PC-3 (cell line): ENCODE data around the gene BPIFA3. TPM values are rescaled to one million over a fixed set of nuclear protein-coding genes. Genes with fewer than 3 reads are reported as not detected.

Experiments
- ATAC-seq: fragments of 200-7000 bp; cut with Tn5 transposase; 2 replicates; pipeline ENCODE4 v1.9.1; 2020; ENCODE audit warnings: mild to moderate bottlenecking, moderate library complexity
- BruUV-seq: library from RNA; stranded (reverse); fragments of 400-500 nt; replicated peaks from 2 replicates; lab custom pipeline; 2021; lab: Mats Ljungman, UMichigan
- CTCF ChIA-PET: fragments of 300-600 bp; sonication (Branson Sonifier 250); formaldehyde crosslinking; loops from one replicate; lab custom pipeline; 2022; ENCODE audit warnings: antibody characterized with exemption; lab: Charles Lee
- POLR2A ChIA-PET: fragments of 300-600 bp; sonication (Branson Sonifier 250); formaldehyde crosslinking; loops from one replicate; lab custom pipeline; 2022; ENCODE audit warnings: antibody characterized with exemption; ENCODE audit not compliant: unreplicated experiment; lab: Charles Lee
- DNase-seq: peaks from one replicate; pipeline ENCODE4 v3.0.0-alpha.2; 2015
- H2AFZ ChIP-seq: fragments of 300-600 bp; sonication (generic); 2 replicates; pipeline ENCODE4 v1.6.0; 2016; ENCODE audit warnings: antibody characterized with exemption, low read length
- H3F3A ChIP-seq: fragments of 300-600 bp; sonication (generic); one replicate; pipeline ENCODE4 v1.6.0; 2017; ENCODE audit warnings: antibody characterized with exemption, low read length, control low read depth, mild to moderate bottlenecking; ENCODE audit not compliant: unreplicated experiment
- H3K27ac ChIP-seq: fragments of 300-600 bp; sonication (generic); 2 replicates; pipeline ENCODE4 v1.5.1; 2016; ENCODE audit warnings: mild to moderate bottlenecking, low read length
- H3K27me3 ChIP-seq: fragments of 300-600 bp; sonication (generic); 2 replicates; pipeline ENCODE4 v1.6.1; 2016; ENCODE audit warnings: low read length, mixed read lengths
- H3K36me3 ChIP-seq: fragments of 300-600 bp; sonication (generic); 2 replicates; pipeline ENCODE4 v1.6.1; 2016; ENCODE audit warnings: low read depth, mixed run types, low read length, mixed read lengths
- H3K4me1 ChIP-seq: fragments of 300-600 bp; sonication (generic); 2 replicates; pipeline ENCODE4 v1.5.1; 2016; ENCODE audit warnings: low read length; ENCODE audit not compliant: insufficient read depth
- H3K4me2 ChIP-seq: fragments of 300-600 bp; sonication (generic); 2 replicates; pipeline ENCODE4 v1.6.0; 2016; ENCODE audit warnings: low read length
- H3K4me3 ChIP-seq: fragments of 300-600 bp; sonication (generic); 2 replicates; pipeline ENCODE4 v1.5.1; 2016; ENCODE audit warnings: mild to moderate bottlenecking, low read length, mixed read lengths
- H3K79me2 ChIP-seq: fragments of 300-600 bp; sonication (generic); 2 replicates; pipeline ENCODE4 v1.6.1; 2017; ENCODE audit warnings: low read length, mixed read lengths
- H3K9ac ChIP-seq: fragments of 300-600 bp; sonication (generic); 2 replicates; pipeline ENCODE4 v1.6.0; 2016; ENCODE audit warnings: mild to moderate bottlenecking, low read length
- H3K9me2 ChIP-seq: fragments of 300-600 bp; sonication (generic); replicated peaks from 2 replicates; pipeline ENCODE4 v1.6.1; 2016; ENCODE audit warnings: mixed run types, low read length, mixed read lengths
- H3K9me3 ChIP-seq: fragments of 300-600 bp; sonication (generic); 2 replicates; pipeline ENCODE4 v1.6.1; 2016; ENCODE audit warnings: low read length, mixed read lengths
- H4K20me1 ChIP-seq: fragments of 300-600 bp; sonication (generic); 2 replicates; pipeline ENCODE4 v1.6.1; 2016; ENCODE audit warnings: low read length, mixed read lengths
- EZH2 ChIP-seq: fragments of 300-600 bp; sonication (generic); IDR thresholded peaks from one replicate; pipeline ENCODE4 v1.6.1; 2017; ENCODE audit warnings: antibody characterized with exemption, mild to moderate bottlenecking, low read length; ENCODE audit not compliant: unreplicated experiment
- EZH2phosphoT487 ChIP-seq: fragments of 300-600 bp; sonication (generic); IDR thresholded peaks from 2 replicates; pipeline ENCODE4 v1.6.1; 2018; ENCODE audit warnings: mild to moderate bottlenecking, antibody characterized with exemption, low read length, borderline replicate concordance
- intact Hi-C: fragments of 100-400 bp; cut with micrococcal nuclease; formaldehyde crosslinking; loops from 2 replicates; pipeline ENCODE4 v1.9.0; 2023
- total RNA-seq: library from RNA; depleted of rRNA; stranded (reverse); fragments of >200 nt; gene quantifications from 2 replicates; pipeline ENCODE4 v1.2.3, GENCODE V29; 2014
- TF ChIP-seq, protein P1 (sequence below): fragments of 300-600 bp; sonication (generic); conservative IDR thresholded peaks from 2 replicates; pipeline ENCODE4 v1.5.1; 2017; ENCODE audit warnings: antibody characterized with exemption, low read depth, mild to moderate bottlenecking, low read length

The BPIFA3 gene
- total RNA-seq, 1 experiment from 2014 or later: not detected

DNA sequence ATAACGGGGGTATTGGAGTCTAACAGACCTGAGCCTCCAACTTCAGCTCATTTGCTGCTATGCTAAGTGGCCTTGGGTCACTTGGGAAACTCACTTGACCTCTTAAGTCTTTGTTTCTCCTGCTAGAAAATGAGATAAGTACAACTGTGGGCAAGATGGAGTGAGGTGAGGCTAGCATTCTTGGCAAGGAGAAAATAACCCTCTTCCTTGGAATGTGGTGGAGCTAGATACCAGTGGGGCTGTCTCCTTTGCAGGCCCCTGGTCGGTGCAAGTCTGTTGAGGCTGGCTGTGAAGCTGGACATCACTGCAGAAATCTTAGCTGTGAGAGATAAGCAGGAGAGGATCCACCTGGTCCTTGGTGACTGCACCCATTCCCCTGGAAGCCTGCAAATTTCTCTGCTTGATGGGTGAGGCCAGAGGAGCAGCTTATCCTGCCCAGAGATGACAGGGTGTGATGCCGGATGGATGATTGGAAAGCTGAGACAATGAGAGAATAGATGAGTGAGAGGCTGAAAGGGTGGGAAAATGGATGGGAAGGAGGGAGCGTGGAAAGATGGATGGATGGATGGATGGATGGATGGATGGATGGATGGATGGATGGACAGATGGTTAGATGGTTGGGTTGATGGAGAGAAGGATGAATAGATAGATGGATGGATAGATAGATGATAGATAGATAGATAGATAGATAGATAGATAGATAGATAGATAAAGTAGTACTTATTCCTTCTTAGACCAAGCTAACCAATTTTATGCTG lies 23.0 kb downstream of the BPIFA3 start:
- no peaks in the 10 kb centered on the region for H3K9me2 ChIP-seq
- peaks cover 45% of the 10 kb centered on the region for H3K27me3 ChIP-seq
- no peak overlapping the region for H3K4me3 ChIP-seq
- POLR2A ChIA-PET: no interaction called here
- no TSS peak for BruUV-seq
- H3F3A ChIP-seq: no peaks in the 10 kb centered on the region
- no peaks in the 10 kb centered on the region for H3K9me3 ChIP-seq
- no peaks in the 10 kb centered on the region for H3K79me2 ChIP-seq
- no peak overlapping the region for H2AFZ ChIP-seq
- H3K27ac ChIP-seq: no peak overlapping the region
- intact Hi-C loops: no loop called here
- no peaks in the 10 kb centered on the region for H4K20me1 ChIP-seq
- ATAC-seq (no peak), DNase-seq (no peak)
- no peaks in the 10 kb centered on the region for H3K4me1 ChIP-seq
- H3K4me2 ChIP-seq: no peak overlapping the region
- TF ChIP-seq EZH2 (no peak), EZH2phosphoT487 (no peak)
- TF ChIP-seq, protein P1, sequence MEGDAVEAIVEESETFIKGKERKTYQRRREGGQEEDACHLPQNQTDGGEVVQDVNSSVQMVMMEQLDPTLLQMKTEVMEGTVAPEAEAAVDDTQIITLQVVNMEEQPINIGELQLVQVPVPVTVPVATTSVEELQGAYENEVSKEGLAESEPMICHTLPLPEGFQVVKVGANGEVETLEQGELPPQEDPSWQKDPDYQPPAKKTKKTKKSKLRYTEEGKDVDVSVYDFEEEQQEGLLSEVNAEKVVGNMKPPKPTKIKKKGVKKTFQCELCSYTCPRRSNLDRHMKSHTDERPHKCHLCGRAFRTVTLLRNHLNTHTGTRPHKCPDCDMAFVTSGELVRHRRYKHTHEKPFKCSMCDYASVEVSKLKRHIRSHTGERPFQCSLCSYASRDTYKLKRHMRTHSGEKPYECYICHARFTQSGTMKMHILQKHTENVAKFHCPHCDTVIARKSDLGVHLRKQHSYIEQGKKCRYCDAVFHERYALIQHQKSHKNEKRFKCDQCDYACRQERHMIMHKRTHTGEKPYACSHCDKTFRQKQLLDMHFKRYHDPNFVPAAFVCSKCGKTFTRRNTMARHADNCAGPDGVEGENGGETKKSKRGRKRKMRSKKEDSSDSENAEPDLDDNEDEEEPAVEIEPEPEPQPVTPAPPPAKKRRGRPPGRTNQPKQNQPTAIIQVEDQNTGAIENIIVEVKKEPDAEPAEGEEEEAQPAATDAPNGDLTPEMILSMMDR: no peak
- H3K36me3 ChIP-seq: no peaks in the 10 kb centered on the region
- CTCF ChIA-PET: no interaction called here
- no peak overlapping the region for H3K9ac ChIP-seq

DNA sequence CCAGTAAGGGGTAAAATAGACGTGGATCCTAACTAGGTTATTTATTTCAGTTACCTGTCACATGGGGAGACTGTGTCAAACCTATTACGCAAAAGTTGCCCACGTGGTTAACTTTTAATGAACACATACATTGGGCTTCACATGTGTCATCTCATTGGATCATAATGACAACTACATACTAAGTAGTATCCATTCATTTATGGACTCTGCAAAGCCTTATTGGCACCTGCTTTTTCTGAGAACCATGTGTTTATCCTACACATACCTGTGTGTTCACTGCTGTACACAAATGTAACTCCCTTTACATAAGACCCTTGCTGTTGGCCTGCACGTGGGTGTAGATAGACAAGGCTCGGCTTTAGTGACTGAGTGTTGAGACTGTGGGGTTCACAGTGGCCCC lies 23.8 kb downstream of the BPIFA3 start:
- intact Hi-C loops: no loop called here
- H4K20me1 ChIP-seq: no peaks in the 10 kb centered on the region
- H3K27me3 ChIP-seq: peaks cover 37% of the 10 kb centered on the region
- H3K9ac ChIP-seq: no peak overlapping the region
- no peak overlapping the region for H3K4me3 ChIP-seq
- H3K9me2 ChIP-seq: no peaks in the 10 kb centered on the region
- H3F3A ChIP-seq: no peaks in the 10 kb centered on the region
- POLR2A ChIA-PET: no interaction called here
- DNase-seq: no peak
- H3K4me2 ChIP-seq: no peak overlapping the region
- no peaks in the 10 kb centered on the region for H3K36me3 ChIP-seq
- H2AFZ ChIP-seq: no peak overlapping the region
- ATAC-seq: no peak
- no peaks in the 10 kb centered on the region for H3K79me2 ChIP-seq
- H3K4me1 ChIP-seq: no peaks in the 10 kb centered on the region
- no TSS peak for BruUV-seq
- CTCF ChIA-PET: no interaction called here
- no peak overlapping the region for H3K27ac ChIP-seq
- no peaks in the 10 kb centered on the region for H3K9me3 ChIP-seq
- TF ChIP-seq, protein P1: no peak
- TF ChIP-seq EZH2phosphoT487 (no peak), EZH2 (no peak)

DNA sequence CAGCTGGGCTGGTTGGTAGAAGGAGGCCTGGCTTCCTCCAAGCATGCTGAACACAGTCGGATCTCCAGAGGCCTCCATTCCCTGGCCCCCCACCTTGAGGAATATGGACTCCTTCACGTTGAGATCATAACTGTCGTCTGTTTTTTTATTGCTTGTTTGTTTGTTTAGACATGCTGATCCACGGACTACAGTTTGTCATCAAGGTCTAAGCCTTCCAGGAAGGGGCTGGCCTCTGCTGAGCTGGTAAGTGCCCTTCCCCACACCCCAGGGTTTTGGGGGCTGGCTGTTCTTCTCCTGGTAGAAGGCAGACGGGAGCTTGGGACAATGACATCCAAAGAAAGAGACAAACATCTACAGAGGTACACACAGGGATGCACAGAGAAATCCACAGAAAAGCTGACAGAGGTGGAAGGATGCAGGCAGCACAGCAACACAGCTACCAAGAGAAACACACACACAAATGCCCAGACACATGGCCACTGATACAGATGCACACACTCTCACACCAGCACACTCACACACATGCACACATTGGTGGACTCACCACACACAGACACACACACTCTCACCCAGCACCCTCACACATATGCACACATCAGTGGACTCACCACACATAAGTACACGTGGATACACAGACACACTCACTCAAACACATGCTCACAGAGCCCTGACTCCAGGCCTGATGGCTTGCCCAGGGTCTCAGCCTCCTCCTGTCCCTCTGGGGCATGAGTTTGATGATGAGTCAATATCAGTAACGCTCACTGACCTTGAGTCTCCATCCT lies 25.4 kb downstream of the BPIFA3 start:
- H3K9ac ChIP-seq: no peak overlapping the region
- DNase-seq (no peak), ATAC-seq (no peak)
- peaks cover 22% of the 10 kb centered on the region for H3K27me3 ChIP-seq
- ChIA-PET POLR2A (no interaction called here), CTCF (no interaction called here)
- no peaks in the 10 kb centered on the region for H3K79me2 ChIP-seq
- H3K36me3 ChIP-seq: no peaks in the 10 kb centered on the region
- no peaks in the 10 kb centered on the region for H3F3A ChIP-seq
- TF ChIP-seq, protein P1: no peak
- TF ChIP-seq EZH2phosphoT487 (no peak), EZH2 (no peak)
- no peaks in the 10 kb centered on the region for H3K4me1 ChIP-seq
- no peaks in the 10 kb centered on the region for H3K9me3 ChIP-seq
- H3K27ac ChIP-seq: no peak overlapping the region
- intact Hi-C loops: no loop called here
- H2AFZ ChIP-seq: no peak overlapping the region
- BruUV-seq: no TSS peak
- no peaks in the 10 kb centered on the region for H4K20me1 ChIP-seq
- H3K4me2 ChIP-seq: no peak overlapping the region
- H3K9me2 ChIP-seq: no peaks in the 10 kb centered on the region
- no peak overlapping the region for H3K4me3 ChIP-seq
